ENCODE data around the gene GADD45B.
A peak's percentile ranks its signal among the peaks of the same experiment; 100 is the strongest.
"Not testable (repeated sequence)": the region's sequence is repeated elsewhere in the genome, so short reads cannot be mapped to it uniquely, and the experiment has no call there.

GADD45B gene

GRCh38 chr19:2469102-2469914, 6.6 kb upstream of the GADD45B start:
- DNase-seq (ENCODE audit: low spot score) = no peak

GRCh38 chr19:2469915-2470200, 6.1 kb upstream of the GADD45B start:
- DNase-seq (ENCODE audit: low spot score) = not testable (repeated sequence)

- DNase-seq (ENCODE audit: low spot score) = peak; percentile 87
Observed at GRCh38 chr19:2474232-2475017, 1.5 kb upstream of the GADD45B start.

GRCh38 chr19:2475018-2475701, 767 bp upstream of the GADD45B start:
- DNase-seq (ENCODE audit: low spot score) = peak; percentile 52

GRCh38 chr19:2476451-2477140, 669 bp downstream of the GADD45B start:
- DNase-seq (ENCODE audit: low spot score) = no peak

- DNase-seq (ENCODE audit: low spot score) = no peak
Observed at GRCh38 chr19:2477141-2477710, 1.3 kb downstream of the GADD45B start.

- no peak for DNase-seq (ENCODE audit: low spot score)
Observed at GRCh38 chr19:2477732-2478191, 1.8 kb downstream of the GADD45B start.

- no peak for DNase-seq (ENCODE audit: low spot score)
Observed at GRCh38 chr19:2478278-2478755, 2.4 kb downstream of the GADD45B start.

GRCh38 chr19:2478756-2479555, 3.0 kb downstream of the GADD45B start:
- DNase-seq (ENCODE audit: low spot score) = no peak

GRCh38 chr19:2479556-2480194, 3.7 kb downstream of the GADD45B start:
- DNase-seq (ENCODE audit: low spot score) = no peak

- no peak for DNase-seq (ENCODE audit: low spot score)
Observed at GRCh38 chr19:2481466-2481865, 5.5 kb downstream of the GADD45B start.

GRCh38 chr19:2482354-2483038, 6.6 kb downstream of the GADD45B start:
- no peak for DNase-seq (ENCODE audit: low spot score)

- no peak for DNase-seq (ENCODE audit: low spot score)
Observed at GRCh38 chr19:2483084-2483483, 7.2 kb downstream of the GADD45B start.

- DNase-seq (ENCODE audit: low spot score) = no peak
Observed at GRCh38 chr19:2483484-2484151, 7.7 kb downstream of the GADD45B start.

GRCh38 chr19:2484178-2484937, 8.4 kb downstream of the GADD45B start:
- DNase-seq (ENCODE audit: low spot score) = no peak

- no peak for DNase-seq (ENCODE audit: low spot score)
Observed at GRCh38 chr19:2485428-2485827, 9.5 kb downstream of the GADD45B start.

- no peak for DNase-seq (ENCODE audit: low spot score)
Observed at GRCh38 chr19:2487090-2487489, 11.2 kb downstream of the GADD45B start.

GRCh38 chr19:2487842-2488241, 11.9 kb downstream of the GADD45B start:
- DNase-seq (ENCODE audit: low spot score) = no peak

Data from HuH-7 (cell line).